Endometrial microvascular endothelial cells (primary cell): ENCODE measurements around the gene BTBD7. TPM values are rescaled to one million over a fixed set of nuclear protein-coding genes. Genes with fewer than 3 reads are reported as not detected.
"Not testable (repeated sequence)": the region's sequence is repeated elsewhere in the genome, so short reads cannot be mapped to it uniquely, and the experiment has no call there.

Experiments used
- in situ Hi-C: cut with HindIII; loops from 2 replicates; pipeline ENCODE4 v1.10.0; 2017; ENCODE audit warnings: low sequenced_read_pairs, low pct_unique_long_range_greater_than_20kb; ENCODE audit errors: inconsistent ontology term
- total RNA-seq: library from RNA; depleted of rRNA; stranded (reverse); fragments of >200 nt; gene quantifications from one replicate; pipeline ENCODE4 v1.2.3, GENCODE V29; 2015; ENCODE audit errors: inconsistent ontology term

BTBD7 gene
- total RNA-seq, 1 donor from 2014 or later: 18.1 TPM

DNA sequence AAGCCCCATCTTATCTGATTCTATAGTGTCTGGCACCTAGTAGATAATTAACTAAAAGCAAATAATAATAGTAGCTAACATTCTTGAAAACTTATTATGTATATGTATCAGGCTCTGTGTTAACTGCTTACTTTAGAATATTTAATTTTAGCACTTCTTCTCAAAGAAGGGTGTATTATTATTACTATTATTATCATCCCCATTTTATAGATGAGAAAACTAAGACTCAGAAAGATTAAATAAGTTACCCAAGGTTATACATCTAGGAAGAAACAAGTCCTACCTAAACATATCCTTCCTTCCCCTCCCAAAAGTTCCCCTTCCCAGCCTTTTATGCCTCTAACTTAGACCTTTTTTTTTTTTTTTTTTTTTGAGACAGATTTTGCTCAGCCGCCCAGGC lies 64.4 kb downstream of the BTBD7 start:
- in situ Hi-C loops: no loop called here

DNA sequence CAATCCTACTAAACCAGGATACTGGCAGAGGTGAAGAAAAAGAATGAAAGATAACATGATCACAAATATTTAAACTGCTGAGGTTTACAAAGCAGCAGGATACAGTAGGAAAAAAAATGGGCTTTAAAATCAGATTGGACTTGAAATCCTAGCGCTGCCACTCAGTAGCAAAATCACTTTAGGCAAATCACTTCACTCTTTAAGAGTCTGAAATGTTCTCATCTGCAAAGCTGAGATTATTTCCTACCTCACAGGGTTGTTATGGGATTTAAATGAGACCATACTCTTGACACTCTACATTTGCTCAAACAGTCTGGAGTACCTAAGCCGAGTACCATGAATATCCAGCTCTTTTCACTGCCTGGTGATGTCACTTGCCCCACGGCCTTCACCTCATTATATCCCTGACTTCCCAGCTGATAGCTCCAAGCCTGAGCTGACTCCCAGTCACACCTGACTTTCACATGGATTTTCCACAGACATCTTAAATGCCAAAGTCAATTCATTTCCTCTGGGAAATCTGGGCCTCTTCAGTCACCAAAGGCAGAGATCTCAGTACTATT lies 65.6 kb downstream of the BTBD7 start:
- in situ Hi-C loops: no loop called here

DNA sequence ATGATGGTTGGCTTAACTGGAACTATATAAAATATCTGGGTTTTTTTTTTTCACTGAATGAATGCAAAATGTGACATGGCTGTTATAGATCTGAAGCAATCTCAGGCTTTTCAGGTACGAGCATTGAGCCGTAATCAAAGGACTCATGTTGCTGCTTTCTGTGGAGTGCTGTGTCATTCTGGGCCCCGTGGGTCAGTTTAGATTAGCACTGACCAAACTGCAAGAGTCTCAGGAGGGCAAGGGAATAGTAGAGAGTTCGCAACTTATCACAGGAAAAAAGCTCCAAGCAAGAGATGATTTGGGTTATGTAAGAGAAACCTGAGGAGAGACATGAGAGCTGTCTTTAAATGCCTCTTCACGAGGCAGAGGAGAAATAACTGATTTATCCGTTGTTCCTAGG lies 66.7 kb downstream of the BTBD7 start:
- in situ Hi-C loops: no loop called here

DNA sequence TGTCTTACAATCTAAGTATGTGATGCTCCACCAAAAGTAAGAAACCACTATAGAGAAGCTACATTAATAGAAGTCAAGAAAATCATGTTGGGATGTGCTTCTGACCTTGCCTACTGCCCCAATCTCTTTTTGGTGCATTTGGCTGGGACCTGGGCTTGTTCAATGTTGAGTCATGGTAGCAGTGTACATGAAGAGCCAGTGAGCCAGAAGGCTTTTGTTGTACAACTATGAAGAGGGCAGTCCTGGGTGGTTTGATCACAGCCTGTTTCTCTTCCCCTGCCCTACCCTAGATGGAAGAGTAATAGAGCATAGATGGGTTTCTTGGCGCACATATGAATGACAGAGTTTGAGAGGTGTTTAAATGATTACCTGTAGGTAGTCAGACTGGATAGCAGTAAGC lies 69.4 kb downstream of the BTBD7 start:
- in situ Hi-C loops: no loop called here

DNA sequence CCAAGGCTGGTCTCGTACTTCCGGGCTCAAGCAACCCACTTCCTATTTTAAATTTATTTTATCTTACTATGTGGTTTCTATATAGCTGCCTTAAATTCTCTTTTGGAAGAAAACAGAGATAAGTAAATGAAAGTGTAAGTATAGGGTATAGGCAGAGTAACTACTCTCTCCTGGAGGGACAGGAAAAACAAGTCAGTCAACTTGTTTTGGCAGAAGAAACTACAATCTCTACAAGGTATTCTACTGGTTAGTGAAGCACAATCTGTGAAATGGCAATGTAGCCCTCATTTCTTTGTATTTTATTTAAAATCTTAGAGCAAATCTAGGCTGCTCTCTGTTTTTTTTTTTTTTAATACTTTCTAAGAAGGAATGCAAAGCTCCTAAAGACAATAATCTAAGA lies 70.4 kb downstream of the BTBD7 start:
- in situ Hi-C loops: no loop called here

DNA sequence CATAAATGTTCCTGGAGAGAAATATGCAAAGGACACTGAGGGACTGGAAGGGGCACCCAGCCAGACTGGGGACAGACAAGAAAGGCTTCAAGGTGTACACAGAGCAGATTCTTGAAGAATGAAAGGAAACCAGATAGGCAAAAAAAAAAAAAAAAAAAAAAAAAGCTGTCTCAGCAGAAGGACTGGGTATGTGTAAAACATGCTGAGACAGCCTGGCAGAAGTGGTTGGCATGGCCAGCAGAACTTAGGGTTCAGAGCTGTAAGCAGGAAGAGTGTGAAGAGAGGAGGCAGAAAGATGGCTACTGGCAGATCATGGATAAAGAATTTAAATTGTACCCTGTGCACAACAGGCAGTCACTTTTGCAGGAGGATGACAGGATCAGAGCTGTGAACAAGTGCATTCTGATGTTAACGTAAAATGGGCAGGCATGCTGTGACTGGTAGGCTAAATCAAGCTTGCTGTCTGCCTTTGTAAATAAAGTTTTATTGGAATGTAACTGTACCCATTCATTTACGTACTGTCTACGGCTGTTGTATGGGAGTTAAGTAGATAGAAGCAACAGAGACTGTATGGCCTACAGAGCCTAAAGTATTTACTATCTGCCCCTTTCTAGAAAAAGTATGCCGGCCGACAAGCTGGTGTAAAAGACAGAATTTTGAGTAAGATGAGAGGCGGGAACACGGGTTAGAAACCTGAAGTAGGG lies 83.6 kb downstream of the BTBD7 start:
- in situ Hi-C loops: no loop called here

DNA sequence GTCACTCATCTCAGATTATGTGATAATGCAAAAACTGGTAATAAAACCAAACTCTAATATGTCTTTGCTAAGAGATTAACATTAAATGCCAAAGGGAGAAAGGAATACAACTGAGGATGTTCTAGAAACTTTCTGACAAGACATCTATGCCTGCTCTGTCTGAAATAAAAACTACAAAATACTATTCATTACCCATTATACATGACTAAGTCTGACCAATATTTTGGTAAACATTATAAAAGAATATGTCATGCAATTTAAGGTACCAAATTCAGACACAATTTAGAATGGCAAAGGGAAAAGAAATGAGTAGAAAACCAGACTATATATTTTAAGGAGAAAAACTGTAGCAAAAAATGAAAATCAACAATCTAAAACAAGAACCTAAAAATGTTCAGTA lies 86.3 kb downstream of the BTBD7 start:
- in situ Hi-C loops: no loop called here

DNA sequence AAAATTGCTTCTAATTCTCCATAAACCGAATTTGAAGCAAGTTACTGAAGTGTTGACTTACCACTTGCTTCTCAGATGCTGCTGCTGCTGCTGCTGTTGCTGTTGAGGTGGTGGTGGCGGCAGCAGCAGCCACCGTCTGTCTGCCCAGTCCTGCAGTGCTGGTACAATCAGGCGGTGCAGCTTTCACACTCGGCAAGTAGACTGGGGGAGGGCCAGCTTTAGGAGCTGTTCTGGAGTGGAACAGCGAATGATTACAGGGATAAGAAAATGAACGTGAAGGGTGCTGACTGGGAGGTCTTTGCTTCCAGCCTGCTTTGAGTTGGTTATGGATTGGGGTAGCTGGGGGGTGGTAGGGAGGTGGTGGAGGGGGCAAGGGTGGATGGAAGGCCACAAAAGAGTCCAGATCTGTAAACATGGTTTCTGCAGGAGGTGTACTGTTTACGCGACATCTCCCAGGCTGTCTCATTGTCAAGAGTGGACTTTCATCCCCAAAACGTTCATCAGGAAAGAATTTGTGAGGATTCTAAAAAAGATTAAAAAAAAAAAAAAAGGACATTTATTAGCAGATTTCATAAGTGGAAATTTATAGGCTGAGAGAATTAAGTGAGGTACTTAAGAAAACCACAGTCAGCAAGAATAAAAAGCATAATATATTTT lies 86.9 kb downstream of the BTBD7 start:
- in situ Hi-C loops: no loop called here

DNA sequence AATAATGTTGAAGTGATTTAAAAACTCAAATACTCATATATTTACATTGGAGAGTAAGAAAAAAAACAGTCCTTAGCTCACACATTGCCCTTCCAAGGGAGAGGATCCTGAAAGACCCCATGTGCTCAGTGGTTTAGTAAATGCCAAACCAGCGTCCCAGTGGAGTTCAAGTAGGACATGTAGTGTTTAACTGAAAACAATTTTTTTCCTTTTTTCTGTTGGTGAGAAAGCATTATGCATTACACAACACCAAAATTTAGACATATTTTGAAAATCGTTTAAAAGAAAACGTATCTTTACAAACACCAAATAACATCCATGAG lies 92.2 kb downstream of the BTBD7 start:
- in situ Hi-C loops: no loop called here

DNA sequence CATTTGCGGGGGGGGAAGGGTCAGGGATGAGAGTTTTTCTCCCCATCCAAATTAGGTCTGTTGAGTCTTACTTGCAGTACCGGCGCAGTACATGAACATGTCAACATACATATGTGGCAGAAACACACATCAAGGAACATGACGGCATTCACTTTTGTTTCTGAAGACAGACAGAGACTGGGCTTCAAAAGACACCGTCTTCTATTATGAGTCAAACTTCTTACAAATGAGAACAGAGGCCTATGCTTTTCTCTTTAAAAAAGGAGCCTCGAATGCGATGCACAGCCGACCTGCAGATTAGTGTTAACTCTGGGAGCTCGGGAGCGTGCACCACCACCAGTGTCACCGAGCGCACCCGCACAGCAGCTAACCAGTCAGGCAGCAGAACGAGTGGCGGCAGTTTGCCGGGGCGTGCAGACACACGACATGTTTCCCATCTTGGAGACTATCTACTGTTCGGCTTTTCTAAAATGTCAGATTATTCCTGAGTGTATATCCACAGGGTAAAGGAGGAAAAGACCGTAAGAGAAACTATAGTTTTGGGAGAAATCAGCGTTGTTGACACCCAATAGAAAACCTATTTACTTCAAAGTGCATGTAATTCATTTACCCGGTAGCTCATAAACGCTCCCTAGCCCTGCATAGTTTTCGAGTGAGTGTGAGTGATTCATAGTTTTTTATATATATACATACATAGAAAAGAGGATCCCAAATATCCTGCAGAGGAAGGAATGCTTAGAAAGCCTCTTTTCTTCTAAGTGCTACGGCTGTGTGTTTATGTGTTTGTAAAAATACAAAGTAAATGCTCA lies 92.8 kb downstream of the BTBD7 start:
- in situ Hi-C loops: no loop called here

DNA sequence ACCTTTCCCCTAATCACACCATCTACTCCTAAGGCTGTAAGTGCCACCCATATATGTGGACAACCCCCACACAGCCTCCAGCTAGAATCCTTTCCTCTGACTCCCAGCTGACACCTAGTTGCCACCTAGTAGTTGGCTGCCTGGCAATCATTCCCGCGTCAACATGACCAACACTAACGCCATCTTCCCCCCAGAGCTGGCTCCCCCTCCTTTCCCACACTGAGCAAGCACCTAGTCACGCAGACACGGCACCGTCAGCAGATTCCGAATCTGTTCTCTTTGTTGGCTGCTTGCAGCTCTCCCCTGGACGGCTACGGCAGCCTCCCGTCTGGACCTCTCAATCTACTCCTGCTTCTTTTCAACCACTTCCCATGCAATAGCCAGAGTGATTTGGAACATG lies 98.0 kb downstream of the BTBD7 start:
- in situ Hi-C loops: no loop called here

DNA sequence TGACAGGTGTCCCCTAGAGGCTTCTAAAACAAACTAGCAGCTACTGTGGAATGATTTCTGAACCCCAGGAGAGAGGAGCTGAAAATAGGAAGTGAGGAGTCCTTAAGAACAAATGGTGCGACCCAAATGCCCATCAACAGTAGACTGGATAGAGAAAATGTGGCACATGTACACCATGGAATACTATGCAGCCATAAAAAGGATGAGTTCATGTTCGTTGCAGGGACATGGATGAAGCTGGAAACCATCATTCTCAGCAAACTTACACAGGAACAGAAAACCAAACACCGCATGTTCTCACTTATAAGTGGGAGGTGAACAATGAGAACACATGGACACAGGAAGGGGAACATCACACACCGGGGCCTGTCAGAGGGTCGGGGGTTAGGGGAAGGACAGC lies 99.8 kb downstream of the BTBD7 start:
- in situ Hi-C loops: not testable (repeated sequence)

DNA sequence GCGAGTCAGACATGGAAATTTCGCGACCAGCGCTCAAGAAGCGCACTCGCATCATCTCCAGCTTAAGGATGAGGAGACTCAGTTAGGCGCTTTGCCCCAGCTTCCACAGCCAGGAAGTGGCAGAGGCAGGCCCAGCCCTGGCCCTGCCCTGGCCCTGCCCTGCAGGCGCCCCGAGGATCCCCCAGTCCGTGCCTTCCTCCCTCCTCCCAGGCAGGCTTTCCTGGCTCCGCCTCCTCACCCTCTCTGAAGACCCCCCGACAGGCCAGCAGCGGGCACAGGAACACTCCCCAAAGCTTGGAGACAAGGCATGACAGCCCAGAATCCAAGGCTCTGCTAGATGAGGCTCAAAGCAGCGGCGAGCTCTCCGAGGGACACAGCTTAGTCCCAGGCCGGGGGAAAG lies 100.7 kb downstream of the BTBD7 start:
- in situ Hi-C loops: no loop called here

DNA sequence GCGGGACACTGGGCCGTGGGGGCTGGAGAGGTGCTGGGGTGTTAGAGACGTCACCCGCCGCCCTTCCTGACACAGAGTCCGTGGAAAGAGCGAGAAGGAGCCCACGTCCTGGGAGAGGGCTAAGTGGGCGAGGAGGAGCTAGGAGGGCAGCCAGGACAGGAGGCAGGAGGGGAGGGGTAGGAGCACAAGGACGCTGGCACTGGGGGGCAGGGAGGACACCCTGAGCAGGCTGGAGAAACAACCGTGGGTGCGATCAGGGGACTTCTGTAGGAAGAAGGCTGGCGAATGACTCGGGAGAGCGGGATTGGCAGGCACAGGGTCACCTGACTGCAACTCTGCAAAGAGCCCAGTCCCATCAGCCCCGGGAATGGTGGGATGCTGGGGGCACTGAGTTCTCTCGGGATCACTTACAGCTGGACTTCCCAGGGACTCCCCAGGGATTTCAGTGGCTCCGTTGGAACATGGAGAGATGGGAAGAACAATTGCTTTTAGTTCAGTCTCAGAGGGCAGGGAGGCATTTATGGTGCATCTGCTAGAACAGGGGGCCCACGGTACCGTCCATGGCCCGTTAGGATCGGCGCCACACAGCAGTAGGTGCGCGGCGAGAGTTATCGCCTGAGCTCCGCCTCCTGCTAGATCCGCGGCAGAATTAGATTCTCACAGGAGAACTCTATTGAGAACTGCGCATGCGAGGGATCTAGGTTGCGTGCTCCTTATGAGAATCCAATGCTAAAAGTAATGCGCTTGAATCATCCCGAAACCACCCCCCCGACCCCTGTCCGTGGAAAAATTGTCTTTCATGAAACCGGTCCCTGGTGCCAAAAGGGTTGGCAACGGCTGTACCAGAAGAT lies 101.5 kb downstream of the BTBD7 start:
- in situ Hi-C loops: no loop called here

DNA sequence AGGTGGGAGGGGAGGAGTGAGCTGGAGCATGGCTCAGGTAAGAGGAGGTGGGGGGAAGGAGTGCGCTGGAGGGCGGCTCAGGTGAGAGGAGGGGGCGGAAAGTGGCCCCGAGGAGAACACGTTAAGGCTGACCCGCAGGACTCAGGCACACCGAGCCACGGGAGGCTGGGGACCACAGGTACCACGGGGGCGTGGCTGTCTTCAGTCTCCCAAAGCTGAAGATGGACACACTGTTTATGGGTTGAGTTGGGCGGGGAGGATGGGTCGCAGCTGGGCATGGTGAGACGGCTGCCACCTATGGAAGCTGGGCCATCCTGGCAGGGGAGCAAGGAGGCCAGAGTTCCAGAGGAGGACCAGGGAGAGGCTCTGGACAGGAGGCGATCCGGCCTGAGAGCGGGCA lies 102.3 kb downstream of the BTBD7 start:
- in situ Hi-C loops: no loop called here

DNA sequence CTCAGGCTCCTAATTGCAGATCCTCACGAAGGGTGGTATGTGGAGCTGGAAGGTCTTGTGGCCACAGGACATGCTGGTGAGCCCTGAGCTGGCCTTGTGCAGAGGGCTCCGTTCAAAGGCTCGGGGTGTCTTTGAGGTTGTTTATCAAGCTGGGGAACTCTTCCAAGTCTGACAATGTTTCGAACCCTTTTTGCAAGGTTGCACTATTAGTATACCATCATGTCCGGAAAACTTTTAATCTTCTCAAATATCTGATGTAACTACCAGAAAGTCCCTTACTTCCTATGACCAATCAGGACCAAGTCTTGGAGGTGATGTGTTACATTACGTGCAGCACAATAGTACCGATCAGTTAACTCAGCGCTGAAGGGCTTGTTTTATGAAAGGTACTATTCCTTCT lies 104.3 kb downstream of the BTBD7 start:
- in situ Hi-C loops: no loop called here

DNA sequence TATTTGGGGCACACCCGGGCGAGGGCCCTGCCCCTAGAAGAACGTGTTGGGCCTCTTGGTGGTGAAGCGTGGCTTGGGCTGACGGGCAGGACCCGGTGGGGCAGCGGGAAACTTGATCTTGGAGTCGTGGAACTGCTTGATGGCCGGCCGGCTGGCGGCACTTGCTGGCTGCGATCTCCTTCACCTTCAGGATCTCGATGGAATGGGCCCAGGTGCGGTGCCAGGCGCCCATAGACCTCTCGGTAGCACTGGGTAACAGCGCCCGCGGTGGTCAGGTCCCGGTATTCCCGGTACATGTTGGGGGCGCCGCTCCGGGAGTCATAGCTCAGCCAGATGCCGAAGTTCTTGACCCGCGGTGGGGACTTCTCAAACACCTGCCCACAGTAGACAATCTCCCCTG lies 109.3 kb downstream of the BTBD7 start:
- in situ Hi-C loops: no loop called here

DNA sequence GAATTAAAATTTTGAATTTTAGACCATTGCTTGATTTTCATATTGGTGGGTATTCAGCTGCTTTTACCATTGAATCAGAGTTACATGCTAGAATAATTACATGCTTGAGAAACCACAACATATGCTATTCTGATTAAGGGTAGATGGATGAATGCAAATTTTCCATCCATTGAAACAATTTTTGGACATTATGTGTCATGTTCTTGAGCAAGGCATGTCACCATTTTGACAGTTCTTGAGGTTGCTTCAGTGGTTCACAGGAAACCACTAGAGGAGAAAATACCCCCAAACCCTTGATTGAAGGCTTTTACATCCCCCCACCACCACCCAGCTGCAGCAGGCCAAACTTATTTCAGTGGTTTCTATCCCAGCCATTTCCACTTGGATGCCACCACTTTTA lies 112.3 kb downstream of the BTBD7 start:
- in situ Hi-C loops: no loop called here

DNA sequence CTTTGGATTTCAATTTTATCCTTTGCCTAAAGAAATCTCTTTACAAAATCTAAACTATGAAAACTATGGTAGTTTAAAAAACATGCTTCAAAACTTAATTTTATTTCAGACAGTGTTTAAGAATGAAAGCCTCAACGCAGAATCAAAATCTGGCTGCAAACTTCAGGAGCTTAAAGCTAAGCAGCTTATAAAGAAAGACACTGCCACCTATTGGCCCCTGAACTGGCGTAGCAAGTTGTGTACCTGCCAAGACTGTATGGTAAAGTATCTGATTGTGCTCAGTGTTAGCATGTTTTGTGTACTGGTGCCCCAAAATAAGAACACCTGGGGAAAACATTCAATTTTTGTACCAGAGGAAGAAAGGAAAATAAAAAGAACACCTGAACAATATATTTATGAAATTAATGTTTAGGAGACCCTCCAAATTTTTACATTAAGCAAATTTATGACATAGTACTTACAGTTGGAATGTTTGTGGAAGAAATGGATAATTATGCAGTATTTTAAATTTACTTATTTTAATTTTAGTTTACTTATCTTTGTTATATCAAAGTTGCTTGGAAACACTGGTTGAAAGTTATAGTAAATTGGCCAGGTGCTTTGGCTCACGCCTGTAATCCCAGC lies 113.6 kb downstream of the BTBD7 start:
- in situ Hi-C loops: no loop called here
